GM12892 (cell line): ENCODE data around the gene UBL7.

Source experiments
- POLR2A ChIP-seq: IDR thresholded peaks from 2 replicates; pipeline ENCODE4 v1.6.1; 2011; ENCODE audit warnings: low read depth, low read length, control low read depth
- POLR2AphosphoS5 ChIP-seq: IDR thresholded peaks from 2 replicates; pipeline ENCODE4 v1.6.1; 2011; ENCODE audit warnings: low read depth, low read length, control low read depth
- TAF1 ChIP-seq: IDR thresholded peaks from 2 replicates; pipeline ENCODE4 v1.6.1; 2011; ENCODE audit warnings: low read depth, mild to moderate bottlenecking, control low read depth, low read length, borderline replicate concordance

- TF ChIP-seq POLR2A (no peak), TAF1 (no peak), POLR2AphosphoS5 (no peak)
Measured at GRCh38 chr15:74451322-74451721, 9.6 kb downstream of the UBL7 start.
